GM10266 (cell line): ENCODE measurements around the gene TADA2B.

ENCODE experiments used
- DNase-seq: peaks from one replicate; pipeline ENCODE4 v3.0.0; 2012; ENCODE audit errors: extremely low spot score
- TF ChIP-seq, protein P1 (sequence below): IDR thresholded peaks from 2 replicates; pipeline ENCODE4 v1.5.1; 2012; ENCODE audit warnings: mild to moderate bottlenecking, low read depth; ENCODE audit not compliant: control insufficient read depth, insufficient read depth; ENCODE audit errors: missing control alignments

The TADA2B gene

DNA sequence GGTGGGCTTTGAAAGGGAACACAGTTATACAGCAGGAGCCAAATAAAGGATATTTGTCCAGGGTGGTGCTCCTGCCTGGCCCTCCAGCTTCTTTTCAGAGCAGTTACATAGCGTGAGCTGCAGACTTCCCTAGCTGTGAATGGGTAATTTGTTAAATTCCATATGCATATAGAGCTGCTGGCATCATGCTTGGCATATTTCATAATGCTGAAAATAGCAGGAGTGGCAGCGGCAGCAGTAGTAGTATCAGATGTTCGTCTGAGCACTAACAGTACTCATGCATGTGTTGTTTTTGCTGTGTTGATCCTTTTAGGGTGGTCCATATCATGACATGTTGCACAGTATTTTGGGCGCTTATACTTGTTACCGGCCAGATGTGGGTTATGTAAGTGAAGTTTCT is 33.6 kb upstream of the TADA2B start:
- TF ChIP-seq, protein P1, sequence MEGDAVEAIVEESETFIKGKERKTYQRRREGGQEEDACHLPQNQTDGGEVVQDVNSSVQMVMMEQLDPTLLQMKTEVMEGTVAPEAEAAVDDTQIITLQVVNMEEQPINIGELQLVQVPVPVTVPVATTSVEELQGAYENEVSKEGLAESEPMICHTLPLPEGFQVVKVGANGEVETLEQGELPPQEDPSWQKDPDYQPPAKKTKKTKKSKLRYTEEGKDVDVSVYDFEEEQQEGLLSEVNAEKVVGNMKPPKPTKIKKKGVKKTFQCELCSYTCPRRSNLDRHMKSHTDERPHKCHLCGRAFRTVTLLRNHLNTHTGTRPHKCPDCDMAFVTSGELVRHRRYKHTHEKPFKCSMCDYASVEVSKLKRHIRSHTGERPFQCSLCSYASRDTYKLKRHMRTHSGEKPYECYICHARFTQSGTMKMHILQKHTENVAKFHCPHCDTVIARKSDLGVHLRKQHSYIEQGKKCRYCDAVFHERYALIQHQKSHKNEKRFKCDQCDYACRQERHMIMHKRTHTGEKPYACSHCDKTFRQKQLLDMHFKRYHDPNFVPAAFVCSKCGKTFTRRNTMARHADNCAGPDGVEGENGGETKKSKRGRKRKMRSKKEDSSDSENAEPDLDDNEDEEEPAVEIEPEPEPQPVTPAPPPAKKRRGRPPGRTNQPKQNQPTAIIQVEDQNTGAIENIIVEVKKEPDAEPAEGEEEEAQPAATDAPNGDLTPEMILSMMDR, result no peak
- DNase-seq, result no peak

DNA sequence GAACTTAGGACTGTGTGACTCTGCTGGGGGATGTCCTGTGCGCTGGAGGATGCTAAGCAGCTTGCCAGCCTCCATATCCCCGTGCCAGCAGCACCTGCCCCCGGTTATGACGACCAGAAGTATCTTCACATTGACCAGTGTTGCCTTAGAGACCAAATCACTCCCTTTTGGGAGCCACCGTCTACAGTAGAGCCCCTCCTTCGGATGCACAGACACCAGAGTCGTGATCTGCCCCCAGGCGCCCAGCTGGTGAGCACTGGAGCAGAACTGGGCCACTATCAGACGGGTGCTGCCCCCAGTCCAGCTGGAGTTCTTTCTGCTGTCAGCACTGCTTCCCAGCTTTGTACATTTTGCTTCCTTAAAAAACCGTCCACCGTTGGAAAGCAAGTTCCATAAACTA is 30.0 kb upstream of the TADA2B start:
- no peak for DNase-seq
- TF ChIP-seq, protein P1, result no peak

DNA sequence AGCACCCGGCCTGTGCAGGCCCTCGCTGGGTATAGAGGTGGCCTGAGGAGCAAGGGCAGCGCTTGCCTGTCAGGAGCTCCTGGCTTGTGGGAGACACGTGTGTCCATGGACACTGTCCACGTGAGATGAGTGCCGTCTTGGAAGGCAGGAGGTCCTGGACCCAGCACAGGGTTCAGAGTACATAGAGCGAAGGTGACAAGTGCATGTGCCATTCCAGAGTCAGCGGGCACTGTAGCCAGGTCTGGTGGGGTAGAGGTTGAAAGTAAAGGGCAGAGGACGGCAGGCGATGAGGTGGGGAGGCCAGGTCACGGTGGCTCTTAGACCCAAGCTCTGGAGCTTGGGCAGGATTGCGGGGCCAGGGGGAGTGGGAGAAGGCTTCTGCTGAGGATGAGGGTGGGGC is 28.4 kb upstream of the TADA2B start:
- DNase-seq, result no peak
- TF ChIP-seq, protein P1, result no peak

DNA sequence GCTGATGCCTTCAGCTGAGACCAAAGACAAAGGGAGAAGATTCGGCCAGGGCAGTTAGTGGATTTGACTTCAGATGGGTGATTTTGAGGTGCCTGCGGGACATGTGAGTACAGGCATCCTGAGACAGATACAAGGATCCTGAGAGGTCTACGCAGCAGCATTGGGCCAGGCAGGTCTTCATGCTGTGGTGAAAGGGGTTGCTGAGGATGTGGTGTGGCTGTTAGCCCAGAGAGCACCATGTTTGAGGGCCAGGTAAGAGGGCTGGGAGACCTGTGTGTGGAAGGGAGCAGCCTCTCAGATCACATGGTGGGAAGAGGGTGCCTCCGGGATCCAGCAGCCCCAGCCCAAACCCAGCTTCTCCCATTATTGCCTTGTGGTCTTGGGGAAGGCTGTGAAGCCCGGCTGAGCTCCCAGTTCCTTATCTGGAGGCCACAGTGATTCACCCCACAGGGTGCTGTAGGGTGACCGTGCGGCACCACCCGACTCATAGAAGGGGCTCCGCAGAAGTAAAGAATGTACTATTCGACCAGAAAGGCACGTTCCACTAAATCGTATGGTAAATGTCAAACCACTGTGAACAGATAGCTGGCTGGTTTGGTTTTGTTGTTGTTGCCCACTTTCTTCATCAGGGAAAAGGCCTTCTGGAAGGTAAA is 27.7 kb upstream of the TADA2B start:
- DNase-seq, result no peak
- TF ChIP-seq, protein P1, result no peak

DNA sequence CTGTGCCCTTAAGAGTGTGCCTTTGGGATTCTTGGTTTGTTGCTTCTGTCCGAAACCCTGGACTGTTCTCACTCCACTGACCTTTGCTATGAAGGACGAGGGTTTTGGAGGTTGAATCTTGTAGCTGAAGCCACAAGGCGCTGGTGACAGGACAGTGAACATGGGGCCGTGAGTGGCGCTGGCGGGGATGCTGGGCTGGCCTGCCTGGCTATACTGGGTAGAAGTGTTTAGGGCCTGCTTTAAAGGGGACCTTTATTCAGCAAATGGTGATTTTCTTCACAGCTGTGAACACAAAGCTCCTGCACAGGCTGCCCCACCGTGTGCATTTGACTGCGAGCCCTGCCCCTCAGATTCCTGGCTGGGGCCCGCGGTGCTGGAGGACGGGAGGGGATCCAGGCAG is 27.1 kb upstream of the TADA2B start:
- TF ChIP-seq, protein P1, result no peak
- no peak for DNase-seq

DNA sequence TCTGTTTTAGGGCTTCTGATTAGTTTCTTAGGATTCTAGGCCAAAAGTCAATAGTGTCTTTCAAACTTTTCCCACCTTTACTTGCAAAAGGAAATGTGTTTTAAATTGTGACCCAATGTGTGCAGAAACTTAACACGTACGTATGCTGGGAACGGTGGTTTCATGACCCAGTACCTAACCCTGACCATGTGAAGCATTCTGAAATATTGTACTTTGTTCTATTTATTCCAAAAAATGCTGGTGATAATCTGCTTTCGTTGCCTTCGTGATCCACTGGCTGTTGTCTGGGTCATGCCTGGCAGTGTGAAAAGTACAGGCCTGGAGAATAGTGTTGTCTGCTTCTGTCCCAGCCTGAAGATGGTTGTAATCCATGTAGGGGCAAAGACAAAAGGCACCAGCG is 26.7 kb upstream of the TADA2B start:
- DNase-seq, result no peak
- TF ChIP-seq, protein P1, result no peak

DNA sequence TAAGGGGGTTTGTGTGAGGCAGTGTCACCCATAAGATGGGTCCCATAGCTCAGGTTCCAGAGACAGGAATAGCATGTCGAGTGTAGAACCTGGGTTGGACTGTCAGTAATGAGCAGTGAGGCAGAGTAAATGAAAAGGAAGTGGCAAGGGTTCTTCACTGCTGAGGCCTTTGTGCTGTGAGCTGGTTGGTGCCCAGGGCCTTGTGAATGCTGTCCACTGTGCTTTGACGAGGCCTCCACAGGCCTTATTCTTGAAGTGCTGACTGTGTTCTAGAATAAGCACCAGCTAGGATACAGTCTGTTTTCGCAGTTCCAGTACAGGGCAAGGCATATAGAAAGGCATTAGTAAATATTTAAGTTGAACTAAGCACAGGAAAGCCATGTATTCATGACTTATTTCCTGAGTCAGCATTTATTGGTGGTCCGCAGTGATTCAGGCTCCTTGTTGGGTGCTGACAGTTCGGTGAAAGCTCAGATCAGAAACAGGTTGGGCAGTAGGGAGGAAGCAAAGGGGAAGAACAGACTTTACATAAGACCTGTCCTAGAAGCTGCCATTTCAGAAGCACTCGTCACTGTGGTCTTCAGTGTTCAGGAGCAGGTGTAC is 25.6 kb upstream of the TADA2B start:
- TF ChIP-seq, protein P1, result no peak
- no peak for DNase-seq
